GM21619 (cell line): Measurements from ENCODE around the gene ANK2.
"Not testable (repeated sequence)": the region's sequence is repeated elsewhere in the genome, so short reads cannot be mapped to it uniquely, and the experiment has no call there.

Experiments
- ATAC-seq: cut with Tn5 transposase; IDR thresholded peaks from one replicate; pipeline ENCODE4 v1.9.1; 2021; ENCODE audit not compliant: unreplicated experiment

The ANK2 gene

DNA sequence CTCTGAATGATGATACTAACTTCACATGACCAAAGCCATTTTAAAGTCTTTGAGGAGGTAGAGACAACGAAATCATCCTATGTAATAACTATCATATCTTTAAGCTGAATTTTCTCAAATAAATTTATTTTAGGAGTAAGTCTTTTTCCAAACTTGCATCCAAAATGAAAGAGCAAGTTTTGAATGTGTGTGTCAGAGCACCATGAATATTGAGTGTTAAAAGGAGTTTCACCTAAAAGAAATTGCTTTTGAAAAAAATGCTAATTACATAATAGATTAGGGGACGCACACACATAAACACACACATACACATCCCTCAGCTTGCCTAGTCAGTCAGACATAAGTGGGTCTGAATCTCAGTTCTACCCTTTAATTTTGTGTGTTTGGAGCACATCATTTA is 1.9 kb downstream of the ANK2 start:
- ATAC-seq = no peak

DNA sequence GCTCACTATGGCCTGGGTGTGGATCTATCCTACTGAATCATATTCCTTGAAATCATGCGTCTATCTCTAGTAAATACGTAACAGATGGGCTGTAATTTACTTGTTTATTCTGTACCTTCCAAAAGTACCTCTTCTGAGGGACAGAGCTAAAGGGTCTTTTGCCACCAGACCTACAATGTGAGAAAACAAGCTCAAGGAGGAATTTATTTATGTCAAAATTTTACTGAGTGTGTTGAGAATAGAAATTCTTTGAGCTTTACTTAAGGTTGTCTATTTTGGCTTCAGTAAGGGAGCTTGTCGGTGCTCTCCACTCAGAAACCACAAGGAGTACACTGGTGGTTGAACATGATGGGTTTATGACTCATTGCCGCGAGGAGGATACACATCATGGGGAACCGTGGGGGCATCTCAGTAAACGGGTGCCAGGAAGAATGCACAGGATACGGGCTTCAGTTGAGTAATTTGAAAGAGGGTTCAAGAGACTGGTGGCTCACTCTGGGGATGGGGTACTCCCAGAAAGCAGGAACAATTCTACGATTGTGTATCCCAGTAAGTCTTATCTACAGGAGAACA is 3.0 kb downstream of the ANK2 start:
- ATAC-seq = peak; percentile 98

DNA sequence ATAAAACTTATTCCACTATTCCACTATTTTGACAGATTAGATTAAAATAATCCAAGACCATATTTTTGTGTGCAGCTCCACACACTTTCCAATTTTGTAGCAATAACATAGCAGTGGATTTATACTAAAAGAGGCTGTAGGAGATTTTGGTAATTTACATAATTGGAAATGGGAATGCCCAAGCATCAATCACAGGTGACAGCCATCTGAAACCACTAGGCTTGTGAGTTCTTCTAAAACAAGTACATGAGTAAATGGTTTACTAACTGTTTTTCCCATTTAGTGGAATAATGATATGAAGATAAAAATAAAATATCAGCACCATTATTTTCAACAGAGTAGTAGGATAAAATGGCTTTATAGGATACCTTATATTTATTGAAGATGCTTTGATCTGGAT is 4.4 kb downstream of the ANK2 start:
- no peak for ATAC-seq

DNA sequence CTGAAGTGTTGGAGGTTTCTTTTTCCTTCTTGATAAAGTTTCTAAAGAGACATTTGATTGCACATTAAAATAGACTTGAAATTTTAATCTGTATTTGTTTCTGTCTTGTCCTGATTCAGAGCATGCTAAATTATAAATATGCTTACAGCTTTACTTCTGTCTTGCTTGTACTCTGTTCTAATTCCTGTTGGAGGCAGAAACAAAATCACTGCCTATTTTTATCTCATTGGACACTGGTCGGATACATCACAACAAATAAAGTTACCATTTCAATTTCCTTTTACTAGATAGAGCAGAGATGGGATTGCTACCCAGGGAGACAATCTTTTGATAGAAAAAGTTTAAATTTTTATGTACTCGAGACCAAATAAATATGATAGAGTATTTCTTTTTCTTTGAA is 6.9 kb downstream of the ANK2 start:
- no peak for ATAC-seq

DNA sequence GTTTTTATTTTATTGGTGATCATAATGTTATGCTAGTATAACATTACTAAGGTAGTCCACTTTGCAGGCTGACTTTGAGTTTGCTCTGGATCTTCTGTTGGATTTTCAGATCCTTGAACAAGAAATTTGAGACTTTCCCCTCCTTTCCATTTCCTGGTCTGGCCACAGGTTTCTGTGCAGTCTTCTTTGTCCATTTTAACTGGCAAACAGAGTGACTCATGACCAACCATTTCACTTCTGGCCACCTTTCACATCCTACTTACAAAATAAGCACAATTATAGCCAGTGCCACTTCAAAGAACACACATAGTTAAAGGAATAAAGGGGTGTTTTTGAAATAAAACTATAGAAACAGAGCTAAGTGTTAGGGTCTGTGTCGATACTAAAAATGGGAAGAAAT is 8.4 kb downstream of the ANK2 start:
- no peak for ATAC-seq

DNA sequence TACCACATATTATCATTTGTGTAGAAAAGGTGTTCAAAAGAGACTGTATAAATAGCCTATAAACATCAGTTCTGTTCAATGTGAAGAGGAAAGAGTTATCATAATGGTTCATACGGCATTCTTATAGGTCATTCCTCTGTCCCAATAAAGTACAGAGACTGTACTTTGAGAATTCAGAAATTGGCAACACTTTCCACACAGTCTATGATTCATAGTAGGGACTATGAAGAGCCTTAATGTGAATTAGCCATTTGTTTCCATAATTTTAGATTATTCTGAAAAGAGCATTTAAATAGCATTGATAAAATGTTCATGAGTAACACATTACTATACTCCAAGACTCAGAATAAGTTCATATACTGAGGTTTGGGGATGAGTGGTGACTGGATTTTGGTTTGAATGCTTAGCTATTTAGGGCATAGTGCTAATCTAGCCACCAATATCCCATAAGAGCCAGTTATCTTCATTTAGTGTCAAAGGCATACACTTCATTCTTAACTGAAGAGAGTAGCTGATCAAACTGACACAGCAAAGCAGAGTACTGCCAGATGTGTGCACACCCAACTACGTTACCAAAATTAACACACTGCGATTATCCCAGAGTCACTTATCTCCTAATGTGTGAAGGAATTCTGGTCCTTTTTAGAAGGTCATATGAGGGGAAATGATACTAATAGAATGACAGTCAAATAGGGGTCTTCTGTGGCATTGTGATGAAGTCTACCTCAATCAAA is 10.2 kb downstream of the ANK2 start:
- no peak for ATAC-seq

DNA sequence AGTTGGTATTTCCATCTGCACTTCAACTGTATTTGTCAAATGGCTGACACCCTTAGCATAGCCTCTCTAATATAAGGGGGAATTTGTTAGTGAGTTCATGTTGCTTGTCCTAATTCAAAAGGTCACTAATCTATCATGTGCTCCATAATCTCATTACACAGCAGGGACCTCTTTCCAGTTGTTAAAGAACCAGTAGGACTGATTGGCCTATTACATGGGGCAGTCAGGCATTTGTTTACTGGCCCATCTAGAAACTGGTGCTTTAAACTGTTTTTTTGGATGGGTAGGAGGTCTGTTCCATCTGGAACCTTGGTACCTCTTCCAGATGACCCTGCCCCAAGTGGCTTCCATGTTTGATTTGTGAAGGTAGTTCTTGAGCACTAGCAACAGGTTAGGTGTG is 11.4 kb downstream of the ANK2 start:
- no peak for ATAC-seq

DNA sequence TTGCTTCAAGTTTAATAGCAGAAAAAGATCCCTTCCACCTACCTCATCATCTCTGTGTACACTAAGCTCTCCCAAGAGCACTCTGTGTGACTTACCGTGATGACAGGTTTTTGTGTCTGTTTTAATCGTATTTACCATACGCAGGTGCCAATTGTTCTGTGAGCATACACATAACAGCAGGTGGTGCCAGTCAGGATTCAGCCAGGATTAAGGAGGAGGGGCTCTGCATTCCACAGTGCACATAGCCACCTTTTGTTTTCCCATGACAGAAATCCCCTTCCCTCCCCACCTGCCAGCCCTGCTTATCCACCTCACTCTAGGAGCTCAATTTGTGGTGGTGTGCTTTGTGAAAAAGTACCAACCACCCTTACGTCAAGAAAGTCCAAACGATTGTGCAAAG is 14.8 kb downstream of the ANK2 start:
- no peak for ATAC-seq

DNA sequence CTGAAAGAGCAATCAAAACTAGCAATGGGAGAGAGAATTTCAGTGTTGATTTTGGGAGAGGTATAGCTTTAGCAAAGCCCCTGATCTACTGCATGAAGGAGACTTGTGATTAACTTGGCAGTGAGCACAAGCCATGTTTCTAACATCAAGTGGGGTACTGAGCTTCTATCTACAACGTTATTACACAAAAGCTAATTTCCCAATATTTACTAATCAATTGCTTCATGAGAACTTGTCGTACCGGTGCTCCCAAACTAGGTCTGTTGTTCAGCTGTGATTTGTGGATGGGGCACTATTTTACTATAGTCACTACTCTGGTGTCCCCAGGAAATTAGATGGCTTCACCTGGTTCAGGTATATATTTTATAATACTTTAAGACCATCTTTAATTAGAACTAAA is 16.2 kb downstream of the ANK2 start:
- no peak for ATAC-seq

DNA sequence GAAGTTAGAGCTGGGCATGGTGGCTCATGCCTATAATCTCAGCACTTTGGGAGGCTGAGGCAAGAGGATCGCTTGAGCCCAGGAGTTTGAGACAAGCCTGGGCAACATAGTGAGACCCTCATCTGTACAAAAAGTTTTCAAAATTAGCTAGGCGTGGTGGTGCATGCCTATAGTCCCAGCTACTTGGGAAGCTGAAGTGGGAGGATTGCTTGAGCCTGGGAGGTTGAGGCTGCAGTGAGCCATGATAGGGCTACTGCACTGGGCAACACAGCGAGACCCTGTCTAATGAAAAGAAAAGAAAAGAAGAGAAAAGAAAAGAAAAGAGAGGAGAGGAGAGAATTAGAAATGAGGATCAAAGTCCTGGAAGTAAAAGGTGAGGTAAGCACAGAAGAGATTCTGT is 19.3 kb downstream of the ANK2 start:
- not testable (repeated sequence) for ATAC-seq

DNA sequence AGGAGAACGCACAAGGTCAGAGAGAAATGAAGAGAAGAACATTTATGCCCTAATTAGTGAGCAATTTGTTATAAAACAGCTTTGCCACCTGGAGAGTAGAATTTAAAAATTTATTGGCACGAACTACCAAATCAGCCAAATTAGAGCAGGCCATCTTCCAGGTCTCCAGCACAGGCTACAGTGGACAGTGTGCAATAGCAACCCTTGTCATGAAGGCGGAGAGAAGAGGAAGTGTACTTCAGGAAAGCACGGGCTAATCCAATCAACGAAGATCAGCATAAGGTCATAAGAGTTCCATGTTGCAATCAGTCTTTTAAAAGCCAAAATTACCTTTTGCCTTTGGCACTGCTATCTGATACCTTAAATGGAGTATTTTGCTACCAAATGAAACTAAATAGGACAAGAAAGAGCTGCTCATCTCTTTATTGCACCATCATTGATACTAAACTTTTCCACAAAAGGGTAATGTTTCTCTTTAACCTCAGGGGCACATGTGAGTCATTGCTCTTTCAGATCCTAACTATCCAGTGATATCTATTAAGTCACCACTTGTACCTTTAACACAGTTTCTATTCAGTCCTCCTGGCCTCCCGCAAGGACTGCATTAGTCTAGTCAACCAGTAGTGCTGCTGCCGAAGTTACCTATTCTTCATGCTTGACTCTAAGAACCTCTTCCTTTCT is 19.9 kb downstream of the ANK2 start:
- ATAC-seq = no peak

DNA sequence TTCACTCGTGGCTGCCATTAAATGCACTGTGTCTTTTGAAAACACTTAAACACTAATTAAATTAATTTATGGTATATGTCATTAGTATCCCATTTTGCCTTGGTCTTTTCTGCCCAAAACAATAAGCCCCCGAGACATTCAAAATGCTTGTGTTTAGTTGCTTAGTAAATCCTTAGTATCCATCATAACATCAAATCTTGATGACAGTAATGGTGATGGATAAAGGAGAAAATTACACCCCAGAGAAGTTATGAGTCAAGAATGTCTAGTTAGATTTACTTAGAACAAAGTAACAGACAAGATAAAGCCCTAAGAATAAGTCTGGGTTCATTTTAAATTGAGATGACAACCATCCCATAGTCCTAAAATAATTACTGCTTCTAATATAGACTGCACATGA is 21.3 kb downstream of the ANK2 start:
- no peak for ATAC-seq

DNA sequence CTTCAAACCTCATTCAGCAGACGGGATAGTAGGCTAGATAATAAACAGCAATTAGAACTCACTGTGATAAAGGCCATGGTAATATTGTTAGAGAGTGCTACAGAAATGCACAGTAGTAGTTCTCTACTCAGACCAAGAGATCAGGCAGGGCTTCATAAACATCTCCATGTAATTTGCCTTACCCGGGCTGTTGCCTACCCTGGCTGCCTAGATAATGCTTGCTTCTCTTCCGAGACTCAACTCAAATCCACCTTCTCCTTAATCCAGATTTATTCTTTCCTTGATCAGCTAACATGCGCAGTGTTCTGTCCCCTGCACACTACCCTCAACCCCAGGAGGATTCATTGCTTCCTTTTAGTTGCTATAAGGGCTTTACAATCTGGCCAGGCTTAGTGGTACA is 21.8 kb downstream of the ANK2 start:
- no peak for ATAC-seq

DNA sequence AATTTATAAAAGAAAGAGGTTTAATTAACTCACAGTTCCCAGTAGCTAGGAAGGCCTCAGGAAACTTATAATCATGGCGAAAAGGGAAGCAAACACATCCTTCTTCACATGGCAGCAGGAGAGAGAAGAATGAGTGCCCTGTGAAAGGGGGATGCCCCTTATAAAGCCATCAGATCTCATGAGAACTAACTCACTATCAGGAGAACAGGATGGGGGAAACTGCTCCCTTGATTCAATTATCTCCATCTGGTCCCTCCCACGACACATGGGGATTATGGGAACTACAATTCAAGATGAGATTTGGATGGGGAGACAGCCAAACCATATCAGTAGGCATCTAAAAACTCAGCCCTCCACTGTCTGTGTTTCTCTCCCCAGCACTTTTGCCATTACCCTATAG is 22.4 kb downstream of the ANK2 start:
- ATAC-seq = no peak

DNA sequence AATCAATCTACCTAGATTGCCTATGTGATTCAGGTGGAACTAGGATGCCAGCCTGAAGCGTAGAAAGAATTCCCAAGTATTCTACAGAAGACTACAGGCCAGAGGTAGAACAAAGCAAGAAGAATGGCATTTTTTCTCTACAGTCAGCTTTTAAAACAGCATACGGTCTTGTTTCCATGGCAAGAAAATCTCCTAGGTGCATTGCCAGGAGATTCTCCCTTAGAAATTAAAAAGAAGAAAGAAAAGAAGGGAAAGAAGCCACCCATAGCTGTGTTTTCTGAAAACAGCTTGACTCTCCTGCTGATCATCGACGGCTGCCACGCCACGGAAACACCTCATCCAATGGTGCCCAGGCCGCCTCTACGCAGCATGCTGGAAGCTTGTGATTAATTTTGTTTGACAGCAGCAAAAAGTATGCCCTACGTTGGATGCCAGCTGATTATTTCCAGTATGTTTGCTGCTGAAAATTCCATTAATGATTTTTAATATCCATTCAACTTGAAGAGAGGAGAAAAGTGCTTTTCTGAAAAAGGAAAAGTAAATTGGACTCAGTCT is 24.1 kb downstream of the ANK2 start:
- no peak for ATAC-seq

DNA sequence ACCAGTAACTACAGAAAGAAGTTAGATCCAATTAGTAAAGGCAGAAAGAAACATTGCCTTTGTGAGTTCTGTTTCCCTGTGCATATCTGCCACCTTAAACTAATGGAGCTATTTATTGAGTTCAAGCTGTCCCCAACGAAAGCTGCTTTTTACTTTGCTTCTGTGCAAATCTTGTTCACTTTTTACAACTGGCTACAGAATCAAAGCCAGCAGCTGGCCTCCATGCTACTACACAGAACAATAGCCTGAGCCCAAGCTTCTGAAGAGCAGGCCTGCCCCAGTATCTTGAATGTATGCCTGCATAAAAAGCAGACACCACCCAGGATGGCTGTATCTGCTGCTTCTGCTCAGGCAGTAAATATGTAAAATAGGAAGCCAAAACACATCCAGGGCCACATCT is 28.1 kb downstream of the ANK2 start:
- ATAC-seq = no peak

DNA sequence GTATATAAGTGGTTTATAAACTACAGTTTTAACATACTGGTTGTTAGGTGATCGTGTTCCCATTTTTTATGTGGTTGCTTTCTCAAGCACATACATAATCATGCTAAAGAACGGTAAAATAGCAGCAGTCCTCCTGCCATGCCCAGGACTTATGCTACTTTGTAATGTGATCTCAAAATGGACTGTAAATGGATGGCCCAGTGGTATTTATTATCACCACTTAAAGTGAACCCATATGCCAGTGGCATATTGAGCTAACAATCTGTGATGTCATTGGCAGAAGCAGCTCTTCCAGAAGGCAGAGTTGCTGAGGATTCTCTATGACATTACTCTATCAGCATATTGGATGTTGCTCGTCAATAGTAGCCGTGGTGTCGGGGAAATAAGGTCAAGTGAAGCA is 28.6 kb downstream of the ANK2 start:
- ATAC-seq = no peak

DNA sequence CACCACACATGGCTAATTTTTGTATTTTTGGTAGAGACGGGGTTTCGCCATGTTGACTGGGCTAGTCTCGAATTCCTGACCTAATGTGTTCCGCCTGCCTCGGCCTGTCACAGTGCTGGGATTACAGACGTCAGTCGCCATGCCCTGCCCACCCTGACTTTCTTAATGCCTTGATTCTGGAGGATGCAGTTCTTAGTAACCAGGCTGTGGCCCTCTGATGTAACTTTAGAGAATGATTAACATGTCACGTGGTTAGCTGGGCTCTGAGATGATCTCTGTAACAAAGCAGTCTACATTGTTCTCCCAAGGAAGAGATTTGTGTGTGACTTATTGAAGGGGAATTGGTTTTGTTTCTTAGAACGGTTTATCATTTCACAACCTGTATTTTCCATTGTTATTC is 30.6 kb downstream of the ANK2 start:
- ATAC-seq = peak; percentile 67

DNA sequence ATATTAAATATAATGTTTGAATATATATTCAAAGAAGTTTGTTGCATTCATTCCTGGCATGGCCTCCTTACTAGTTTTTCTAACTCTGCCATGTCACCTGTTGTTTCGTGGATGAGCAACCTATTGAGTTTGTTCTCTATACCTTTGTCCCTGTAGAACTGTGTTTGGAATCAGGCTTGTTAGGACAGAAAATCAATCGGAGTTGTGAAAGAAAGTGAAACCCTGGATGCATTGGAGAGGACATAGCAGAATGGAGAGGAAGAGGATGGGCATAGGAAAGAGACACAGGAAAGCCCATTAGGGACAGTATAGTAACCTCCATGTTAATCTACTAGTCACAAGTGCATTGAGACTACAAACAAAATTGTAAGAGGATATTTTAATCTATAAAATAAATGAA is 31.2 kb downstream of the ANK2 start:
- no peak for ATAC-seq

DNA sequence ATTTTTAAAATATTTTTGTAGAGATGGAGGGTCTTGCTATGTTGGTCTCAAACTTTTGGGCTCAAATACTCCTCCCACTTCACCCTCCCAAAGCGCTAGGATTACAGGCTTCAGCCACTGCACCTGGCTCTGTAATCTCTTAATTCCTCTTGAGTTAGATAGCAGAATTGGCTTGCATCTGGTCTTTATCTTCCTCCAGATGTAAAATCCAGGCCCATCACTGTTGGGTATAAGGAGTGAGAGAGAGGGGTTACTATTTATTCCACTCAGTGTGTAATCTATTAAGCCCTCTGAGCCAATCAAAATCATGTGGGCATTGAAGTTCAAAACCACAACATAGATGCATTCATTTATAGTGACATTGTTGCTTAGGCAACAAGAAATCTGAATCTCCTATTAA is 33.9 kb downstream of the ANK2 start:
- ATAC-seq = no peak

DNA sequence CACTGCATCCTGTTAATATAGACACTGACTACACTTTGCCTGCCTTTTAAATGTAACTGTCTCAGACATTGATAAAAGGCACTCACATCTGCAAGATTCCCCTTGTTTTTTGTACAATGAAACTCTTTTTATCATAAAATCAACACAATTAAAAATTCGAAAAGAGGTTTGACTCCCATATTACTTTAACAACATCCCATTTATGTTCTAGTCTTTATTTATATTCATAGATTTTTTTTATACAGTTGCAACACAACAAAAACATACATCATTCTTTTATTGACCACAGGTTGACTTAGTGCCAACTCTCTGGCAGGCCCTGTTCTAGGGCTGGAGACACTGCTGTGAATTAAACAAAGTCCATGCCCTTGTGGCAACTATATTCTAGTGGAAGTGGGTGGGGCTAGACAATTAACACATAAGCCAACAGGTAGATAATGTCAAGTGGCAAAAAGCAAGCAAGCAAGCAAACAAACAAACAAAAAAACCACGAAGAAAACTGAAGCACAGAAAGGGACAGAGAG is 36.8 kb downstream of the ANK2 start:
- ATAC-seq = no peak

DNA sequence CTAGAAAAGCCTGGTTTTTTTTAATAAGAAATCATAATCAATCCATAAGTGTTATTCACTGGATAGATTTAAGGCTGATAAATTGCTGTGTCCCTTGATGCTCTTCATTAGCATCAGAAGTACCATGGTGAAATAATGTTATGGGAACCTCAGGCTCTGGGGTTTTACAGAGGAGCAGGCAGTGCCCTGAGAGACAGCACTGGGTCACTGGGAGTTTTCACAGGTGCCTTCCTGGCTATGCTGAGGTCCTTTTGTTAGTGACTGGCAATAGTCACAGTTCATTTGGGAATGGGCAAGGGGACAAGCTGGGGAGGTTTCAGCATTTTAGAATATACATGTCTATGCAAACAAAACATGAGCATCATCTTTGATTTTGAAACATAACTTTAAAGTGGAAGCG is 38.6 kb downstream of the ANK2 start:
- no peak for ATAC-seq
